B cell (primary cell): ENCODE results near the gene MOCS2. TPM values are rescaled to one million over a fixed set of nuclear protein-coding genes. Genes with fewer than 3 reads are reported as not detected.

Experiments
- ATAC-seq: fragments of 200-7000 bp; cut with Tn5 transposase; one replicate; pipeline ENCODE4 v1.10.0; 2021; ENCODE audit warnings: low read depth, mild to moderate bottlenecking, moderate number of reproducible peaks, moderate library complexity
- CTCF ChIA-PET: fragments of 350-600 bp; sonication (Branson Sonifier 250); formaldehyde crosslinking; loops from one replicate; lab custom pipeline; 2021; ENCODE audit warnings: antibody characterized with exemption, inconsistent platforms; lab: Charles Lee
- POLR2A ChIA-PET: fragments of 350-600 bp; sonication (Branson Sonifier 250); formaldehyde crosslinking; loops from one replicate; lab custom pipeline; 2021; ENCODE audit warnings: antibody characterized with exemption; lab: Charles Lee
- DNase-seq: peaks from one replicate; pipeline ENCODE4 v3.0.0; 2013
- H2AFZ ChIP-seq: 2 replicates; pipeline ENCODE4 v1.6.1; 2012; ENCODE audit warnings: mild to moderate bottlenecking, low read depth, low read length; ENCODE audit not compliant: insufficient read depth, poor library complexity, severe bottlenecking
- H3K27ac ChIP-seq, 2 donors: 1 replicate in 1 of 2; 2 replicates in 1 of 2; pipeline ENCODE4 v1.5.1; 2012 to 2013; ENCODE audit warnings: low read length in 2 of 2, mild to moderate bottlenecking in 2 of 2, moderate library complexity in 1 of 2
- H3K27me3 ChIP-seq, 4 experiments: fragments of 200-600 bp in 1 of 4; sonication (generic) in 1 of 4; replicated peaks in 1 of 4; 1 replicate in 2 of 4; 2 replicates in 2 of 4; pipeline versions ENCODE4 v1.6.1 to v1.7.0; 2013 to 2016; ENCODE audit warnings: low read length in 3 of 4, mild to moderate bottlenecking in 2 of 4, mixed read lengths in 1 of 4, moderate library complexity in 1 of 4; ENCODE audit not compliant: insufficient read depth in 4 of 4, control insufficient read depth in 3 of 4; ENCODE audit errors: control extremely low read depth in 1 of 4
- H3K36me3 ChIP-seq, 2 experiments: replicated peaks in 1 of 2; 1 replicate in 1 of 2; 2 replicates in 1 of 2; pipeline versions ENCODE4 v1.6.1 to v1.7.1; 2013; ENCODE audit warnings: low read length in 1 of 2; ENCODE audit not compliant: insufficient read depth in 2 of 2, control insufficient read depth in 1 of 2; ENCODE audit errors: control extremely low read depth in 1 of 2, extremely low read depth in 1 of 2
- H3K4me1 ChIP-seq, 2 donors: fragments of 200-600 bp in 1 of 2; sonication (generic) in 1 of 2; 1 replicate in 1 of 2; 2 replicates in 1 of 2; pipeline versions ENCODE4 v1.5.1 to v1.6.1; 2013 to 2017; ENCODE audit warnings: low read length in 2 of 2; ENCODE audit not compliant: control insufficient read depth in 2 of 2, insufficient read depth in 2 of 2
- H3K4me2 ChIP-seq: replicated peaks from 2 replicates; pipeline ENCODE3; 2012; ENCODE audit warnings: mild to moderate bottlenecking, low read depth, low read length; ENCODE audit not compliant: poor library complexity, severe bottlenecking
- H3K4me3 ChIP-seq, 5 experiments: fragments of 200-600 bp in 1 of 5; sonication (generic) in 1 of 5; 1 replicate in 3 of 5; 2 replicates in 2 of 5; pipeline versions ENCODE4 v1.5.1 to v1.7.0; 2011 to 2016; ENCODE audit warnings: low read length in 4 of 5, mild to moderate bottlenecking in 4 of 5, low read depth in 2 of 5, control low read depth in 1 of 5, moderate library complexity in 1 of 5; ENCODE audit not compliant: insufficient read depth in 1 of 5; ENCODE audit errors: control extremely low read depth in 1 of 5, extremely low read depth in 1 of 5
- H3K79me2 ChIP-seq: fragments of 200-600 bp; sonication (generic); one replicate; pipeline ENCODE4 v1.6.0; 2016; ENCODE audit warnings: low read length; ENCODE audit not compliant: control insufficient read depth, insufficient read depth
- H3K9ac ChIP-seq: fragments of 200-600 bp; sonication (generic); 2 replicates; pipeline ENCODE4 v1.6.1; 2017; ENCODE audit warnings: mild to moderate bottlenecking, low read length, moderate library complexity
- H3K9me3 ChIP-seq, 3 donors: one replicate each; pipeline versions ENCODE4 v1.6.1 to v1.7.1; 2013; ENCODE audit warnings: low read length in 2 of 3; ENCODE audit not compliant: control insufficient read depth in 2 of 3, insufficient read depth in 1 of 3; ENCODE audit errors: control extremely low read depth in 1 of 3
- H4K20me1 ChIP-seq: 2 replicates; pipeline ENCODE4 v1.6.0; 2012; ENCODE audit warnings: mild to moderate bottlenecking, low read length; ENCODE audit not compliant: insufficient read depth, control insufficient read depth, poor library complexity, severe bottlenecking
- H3K27ac Mint-ChIP-seq: one replicate; pipeline ENCODE4 v1.8.0; 2021; ENCODE audit warnings: mixed read lengths
- H3K27me3 Mint-ChIP-seq: one replicate; pipeline ENCODE4 v1.8.0; 2021; ENCODE audit warnings: mixed read lengths
- H3K4me1 Mint-ChIP-seq: one replicate; pipeline ENCODE4 v1.8.0; 2021; ENCODE audit warnings: mixed read lengths
- H3K4me3 Mint-ChIP-seq: one replicate; pipeline ENCODE4 v1.8.0; 2021; ENCODE audit warnings: mixed read lengths
- H3K9me3 Mint-ChIP-seq: one replicate; pipeline ENCODE4 v1.8.0; 2022; ENCODE audit warnings: mixed read lengths; ENCODE audit not compliant: insufficient read depth
- EZH2 ChIP-seq: IDR thresholded peaks from 2 replicates; pipeline ENCODE4 v1.6.1; 2012; ENCODE audit warnings: borderline replicate concordance, low read depth, mild to moderate bottlenecking, moderate library complexity, low read length; ENCODE audit not compliant: insufficient read depth, poor library complexity, severe bottlenecking
- WGBS: methylation state at CpG from one replicate; pipeline ENCODE4 v1.1.5; 2013; ENCODE audit warnings: missing lambda C conversion rate; ENCODE audit not compliant: insufficient coverage; 5-methylcytosine and 5-hydroxymethylcytosine counted together
- intact Hi-C: fragments of 100-400 bp; cut with micrococcal nuclease; formaldehyde crosslinking; loops from one replicate; pipeline ENCODE4 v1.10.0; 2022
- polyA plus RNA-seq: library from polyadenylated mRNA; depleted of rRNA; stranded (reverse); fragments of >200 nt; gene quantifications from 2 replicates; pipeline ENCODE4 v1.2.3, GENCODE V29; 2012
- total RNA-seq, 2 donors: library from RNA; stranded (reverse); fragments of 120-200 nt in 1 of 2; gene quantifications; 1 replicate in 1 of 2; 2 replicates in 1 of 2; pipeline versions ENCODE4 v1.2.3 to v1.2.4, GENCODE V29; 2013 to 2022
- TF ChIP-seq, protein P1 (sequence below): fragments of 200-600 bp; IDR thresholded peaks from one replicate; pipeline ENCODE4 v1.8.0; 2022; ENCODE audit warnings: antibody characterized with exemption, mild to moderate bottlenecking

Gene MOCS2
- total and polyA plus RNA-seq, 2 donors (not counting 1 experiment from before 2014, with no cell fraction given), result 7.5 to 15.3 TPM

DNA sequence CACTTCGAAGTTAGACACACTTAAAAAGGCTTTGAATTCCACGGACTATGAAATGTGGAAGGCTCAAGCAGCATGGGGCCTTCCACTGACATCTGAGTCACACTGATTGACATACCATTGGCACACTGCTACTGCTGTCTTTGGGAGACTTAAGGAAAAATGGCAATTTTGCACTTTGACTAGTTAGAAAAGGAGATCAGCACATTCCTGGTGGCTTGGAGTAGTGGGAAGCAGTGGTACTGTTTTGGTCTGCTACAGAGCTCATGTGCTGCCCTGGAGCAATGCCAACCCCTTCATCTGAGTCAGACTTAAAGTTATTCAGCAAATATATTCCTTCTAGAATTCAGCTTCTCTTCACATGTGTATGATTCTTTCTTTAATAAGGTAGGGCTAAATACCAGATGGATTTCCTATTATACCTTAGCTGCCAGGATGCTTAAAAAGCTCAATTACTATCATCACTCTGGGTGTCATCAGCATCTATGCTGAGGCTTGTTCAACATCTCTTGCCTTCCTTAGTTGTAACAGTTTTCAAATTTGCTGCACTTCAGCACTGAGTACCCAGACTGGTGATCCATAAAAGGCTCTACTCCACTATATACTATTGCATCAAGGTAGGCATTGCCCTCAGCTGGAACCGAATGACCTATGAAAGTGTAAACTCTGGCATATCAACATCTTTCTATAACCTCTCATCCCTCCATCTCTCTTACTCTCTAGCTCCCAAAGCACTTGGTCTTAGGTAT is 42.3 kb upstream of the MOCS2 start:
- intact Hi-C loops, result no loop called here
- Mint-ChIP-seq H3K27me3 (peaks cover 6% of the 10 kb centered on the region), H3K27ac (no peak overlapping the region), H3K4me1 (no peaks in the 10 kb centered on the region), H3K4me3 (no peak overlapping the region), H3K9me3 (no peaks in the 10 kb centered on the region)
- no peak overlapping the region for H3K27ac ChIP-seq
- H2AFZ ChIP-seq, result no peak overlapping the region
- ATAC-seq, result no peak
- H3K4me2 ChIP-seq, result no peak overlapping the region
- H3K4me3 ChIP-seq, result no peak overlapping the region
- no peaks in the 10 kb centered on the region for H3K36me3 ChIP-seq
- H3K79me2 ChIP-seq, result no peaks in the 10 kb centered on the region
- H3K9ac ChIP-seq, result no peak overlapping the region
- ChIA-PET POLR2A (no interaction called here), CTCF (no interaction called here)
- H3K27me3 ChIP-seq, result peaks cover 0 to 1% (median 0%) of the 10 kb centered on the region in 4 experiments
- DNase-seq, result no peak
- H3K9me3 ChIP-seq, result no peaks in the 10 kb centered on the region
- H3K4me1 ChIP-seq, result no peaks in the 10 kb centered on the region
- TF ChIP-seq, protein P1, sequence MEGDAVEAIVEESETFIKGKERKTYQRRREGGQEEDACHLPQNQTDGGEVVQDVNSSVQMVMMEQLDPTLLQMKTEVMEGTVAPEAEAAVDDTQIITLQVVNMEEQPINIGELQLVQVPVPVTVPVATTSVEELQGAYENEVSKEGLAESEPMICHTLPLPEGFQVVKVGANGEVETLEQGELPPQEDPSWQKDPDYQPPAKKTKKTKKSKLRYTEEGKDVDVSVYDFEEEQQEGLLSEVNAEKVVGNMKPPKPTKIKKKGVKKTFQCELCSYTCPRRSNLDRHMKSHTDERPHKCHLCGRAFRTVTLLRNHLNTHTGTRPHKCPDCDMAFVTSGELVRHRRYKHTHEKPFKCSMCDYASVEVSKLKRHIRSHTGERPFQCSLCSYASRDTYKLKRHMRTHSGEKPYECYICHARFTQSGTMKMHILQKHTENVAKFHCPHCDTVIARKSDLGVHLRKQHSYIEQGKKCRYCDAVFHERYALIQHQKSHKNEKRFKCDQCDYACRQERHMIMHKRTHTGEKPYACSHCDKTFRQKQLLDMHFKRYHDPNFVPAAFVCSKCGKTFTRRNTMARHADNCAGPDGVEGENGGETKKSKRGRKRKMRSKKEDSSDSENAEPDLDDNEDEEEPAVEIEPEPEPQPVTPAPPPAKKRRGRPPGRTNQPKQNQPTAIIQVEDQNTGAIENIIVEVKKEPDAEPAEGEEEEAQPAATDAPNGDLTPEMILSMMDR, result no peak
- TF ChIP-seq EZH2, result no peak
- 97% methylated on average over 3 of the region's 3 CpGs for WGBS
- H4K20me1 ChIP-seq, result no peaks in the 10 kb centered on the region

DNA sequence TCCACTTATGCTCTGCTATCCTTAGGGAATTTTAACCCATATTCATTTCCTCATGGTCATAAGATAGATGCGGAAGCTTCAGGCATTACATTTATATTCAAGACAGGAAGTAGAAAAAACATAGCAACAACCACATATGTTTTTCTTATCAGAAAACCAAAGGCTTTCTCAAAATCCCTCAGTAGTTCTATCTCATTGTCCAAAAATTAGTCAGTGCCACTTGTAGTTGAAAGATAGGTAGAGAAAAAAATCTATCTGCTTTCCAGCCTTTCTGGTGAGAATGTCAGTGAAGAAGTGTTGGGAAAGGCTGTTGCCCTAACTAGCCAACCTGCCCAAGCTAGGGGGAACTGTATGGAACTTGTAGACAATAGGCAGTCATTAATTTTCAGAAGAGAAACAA is 23.5 kb upstream of the MOCS2 start:
- Histone ChIP-seq H3K4me2 (no peak overlapping the region), H2AFZ (no peak overlapping the region), H3K4me1 (no peaks in the 10 kb centered on the region), H4K20me1 (no peaks in the 10 kb centered on the region), H3K9me3 (no peaks in the 10 kb centered on the region), H3K27me3 (no peaks in the 10 kb centered on the region), H3K4me3 (no peak overlapping the region), H3K79me2 (no peaks in the 10 kb centered on the region), H3K27ac (no peak overlapping the region), H3K9ac (no peak overlapping the region), H3K36me3 (no peaks in the 10 kb centered on the region)
- CTCF ChIA-PET, result no interaction called here
- Mint-ChIP-seq H3K27me3 (peaks cover 19% of the 10 kb centered on the region), H3K9me3 (peaks cover 2% of the 10 kb centered on the region), H3K4me1 (no peaks in the 10 kb centered on the region), H3K27ac (no peak overlapping the region), H3K4me3 (no peak overlapping the region)
- POLR2A ChIA-PET, result no interaction called here
- TF ChIP-seq, protein P1, result no peak
- TF ChIP-seq EZH2, result no peak
- no peak for ATAC-seq
- intact Hi-C loops, result no loop called here
- no peak for DNase-seq
- no CpG with 5 or more reads among the region's 1 CpG for WGBS
